HL-60 (cell line): ENCODE measurements around the gene MOB3B.

Source experiments
- DNase-seq, 2 experiments: peaks; one replicate each; pipeline ENCODE4 v3.0.0-alpha.2; 2010 to 2020; ENCODE audit warnings: low read depth in 1 of 2, low spot score in 1 of 2
- H3K27ac ChIP-seq: fragments of 250-450 bp; sonication (Bioruptor Pico); replicated peaks from 2 replicates; pipeline ENCODE4 v1.5.1; 2020; ENCODE audit warnings: mild to moderate bottlenecking, moderate library complexity
- H3K27me3 ChIP-seq: fragments of 250-450 bp; sonication (Bioruptor Pico); 2 replicates; pipeline ENCODE4 v1.5.1; 2021; ENCODE audit warnings: mild to moderate bottlenecking, moderate library complexity; ENCODE audit not compliant: insufficient read depth, poor library complexity, severe bottlenecking
- H3K4me3 ChIP-seq: replicated peaks from 2 replicates; pipeline ENCODE4 v1.5.1; 2011; ENCODE audit warnings: mild to moderate bottlenecking, control low read depth, low read length; ENCODE audit not compliant: insufficient read depth
- GABPA ChIP-seq: IDR thresholded peaks from 2 replicates; pipeline ENCODE4 v1.6.1; 2012; ENCODE audit warnings: low read depth
- POLR2AphosphoS5 ChIP-seq: IDR thresholded peaks from 2 replicates; pipeline ENCODE4 v1.6.1; 2012; ENCODE audit warnings: low read depth
- SPI1 ChIP-seq: IDR thresholded peaks from 2 replicates; pipeline ENCODE4 v1.6.1; 2012; ENCODE audit warnings: low read depth, mild to moderate bottlenecking, borderline replicate concordance
- TF ChIP-seq, protein P1 (sequence below): IDR thresholded peaks from 2 replicates; pipeline ENCODE4 v1.6.1; 2012; ENCODE audit warnings: low read depth; ENCODE audit not compliant: insufficient replicate concordance
- TF ChIP-seq, protein P2 (sequence below): IDR thresholded peaks from one replicate; pipeline ENCODE4 v1.5.1; 2011; ENCODE audit warnings: low read length, control low read depth, inconsistent platforms; ENCODE audit not compliant: insufficient read depth

MOB3B gene

DNA sequence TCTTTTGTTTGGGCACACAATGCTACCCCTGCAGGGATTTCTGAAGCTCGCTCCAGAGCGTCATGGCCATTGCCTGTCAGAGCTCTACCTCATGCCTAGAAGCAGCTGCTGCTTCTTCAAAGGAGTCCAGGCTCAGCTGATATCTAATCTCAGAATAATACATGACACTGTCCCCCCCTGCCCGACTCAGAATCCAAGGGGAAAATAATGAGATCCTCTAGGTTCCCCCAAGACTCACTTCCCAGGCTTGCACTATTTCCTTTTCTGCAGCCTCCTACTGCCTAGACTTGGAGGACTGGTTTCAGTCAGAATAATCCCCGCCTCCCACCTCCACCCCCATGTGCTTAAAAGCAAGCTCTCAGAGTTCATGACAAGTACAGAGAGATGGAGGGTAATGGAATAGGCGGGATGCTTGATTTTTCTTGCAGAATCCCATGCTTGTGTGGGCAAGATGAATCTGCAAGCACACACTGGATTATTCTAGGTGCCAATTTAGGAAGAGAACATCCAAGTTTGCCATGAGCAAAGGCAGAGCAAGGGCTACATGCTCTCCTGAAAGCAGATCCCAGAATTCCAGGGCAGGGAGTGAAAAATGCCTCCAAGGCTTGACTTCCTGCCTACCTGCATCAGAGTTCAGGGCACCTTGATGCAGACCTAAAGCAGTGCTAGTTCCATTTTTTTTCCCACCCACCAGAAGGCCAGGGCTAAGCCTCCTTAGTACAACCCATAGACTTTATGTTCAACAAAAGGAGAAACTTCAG lies 102.9 kb downstream of the MOB3B start:
- no peak for DNase-seq
- H3K27me3 ChIP-seq, result no peaks in the 10 kb centered on the region
- H3K4me3 ChIP-seq, result no peak overlapping the region
- no peak overlapping the region for H3K27ac ChIP-seq
- TF ChIP-seq GABPA (no peak), SPI1 (no peak)
- TF ChIP-seq, protein P1, sequence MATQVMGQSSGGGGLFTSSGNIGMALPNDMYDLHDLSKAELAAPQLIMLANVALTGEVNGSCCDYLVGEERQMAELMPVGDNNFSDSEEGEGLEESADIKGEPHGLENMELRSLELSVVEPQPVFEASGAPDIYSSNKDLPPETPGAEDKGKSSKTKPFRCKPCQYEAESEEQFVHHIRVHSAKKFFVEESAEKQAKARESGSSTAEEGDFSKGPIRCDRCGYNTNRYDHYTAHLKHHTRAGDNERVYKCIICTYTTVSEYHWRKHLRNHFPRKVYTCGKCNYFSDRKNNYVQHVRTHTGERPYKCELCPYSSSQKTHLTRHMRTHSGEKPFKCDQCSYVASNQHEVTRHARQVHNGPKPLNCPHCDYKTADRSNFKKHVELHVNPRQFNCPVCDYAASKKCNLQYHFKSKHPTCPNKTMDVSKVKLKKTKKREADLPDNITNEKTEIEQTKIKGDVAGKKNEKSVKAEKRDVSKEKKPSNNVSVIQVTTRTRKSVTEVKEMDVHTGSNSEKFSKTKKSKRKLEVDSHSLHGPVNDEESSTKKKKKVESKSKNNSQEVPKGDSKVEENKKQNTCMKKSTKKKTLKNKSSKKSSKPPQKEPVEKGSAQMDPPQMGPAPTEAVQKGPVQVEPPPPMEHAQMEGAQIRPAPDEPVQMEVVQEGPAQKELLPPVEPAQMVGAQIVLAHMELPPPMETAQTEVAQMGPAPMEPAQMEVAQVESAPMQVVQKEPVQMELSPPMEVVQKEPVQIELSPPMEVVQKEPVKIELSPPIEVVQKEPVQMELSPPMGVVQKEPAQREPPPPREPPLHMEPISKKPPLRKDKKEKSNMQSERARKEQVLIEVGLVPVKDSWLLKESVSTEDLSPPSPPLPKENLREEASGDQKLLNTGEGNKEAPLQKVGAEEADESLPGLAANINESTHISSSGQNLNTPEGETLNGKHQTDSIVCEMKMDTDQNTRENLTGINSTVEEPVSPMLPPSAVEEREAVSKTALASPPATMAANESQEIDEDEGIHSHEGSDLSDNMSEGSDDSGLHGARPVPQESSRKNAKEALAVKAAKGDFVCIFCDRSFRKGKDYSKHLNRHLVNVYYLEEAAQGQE, result no peak
- TF ChIP-seq, protein P2, sequence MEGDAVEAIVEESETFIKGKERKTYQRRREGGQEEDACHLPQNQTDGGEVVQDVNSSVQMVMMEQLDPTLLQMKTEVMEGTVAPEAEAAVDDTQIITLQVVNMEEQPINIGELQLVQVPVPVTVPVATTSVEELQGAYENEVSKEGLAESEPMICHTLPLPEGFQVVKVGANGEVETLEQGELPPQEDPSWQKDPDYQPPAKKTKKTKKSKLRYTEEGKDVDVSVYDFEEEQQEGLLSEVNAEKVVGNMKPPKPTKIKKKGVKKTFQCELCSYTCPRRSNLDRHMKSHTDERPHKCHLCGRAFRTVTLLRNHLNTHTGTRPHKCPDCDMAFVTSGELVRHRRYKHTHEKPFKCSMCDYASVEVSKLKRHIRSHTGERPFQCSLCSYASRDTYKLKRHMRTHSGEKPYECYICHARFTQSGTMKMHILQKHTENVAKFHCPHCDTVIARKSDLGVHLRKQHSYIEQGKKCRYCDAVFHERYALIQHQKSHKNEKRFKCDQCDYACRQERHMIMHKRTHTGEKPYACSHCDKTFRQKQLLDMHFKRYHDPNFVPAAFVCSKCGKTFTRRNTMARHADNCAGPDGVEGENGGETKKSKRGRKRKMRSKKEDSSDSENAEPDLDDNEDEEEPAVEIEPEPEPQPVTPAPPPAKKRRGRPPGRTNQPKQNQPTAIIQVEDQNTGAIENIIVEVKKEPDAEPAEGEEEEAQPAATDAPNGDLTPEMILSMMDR, result no peak

DNA sequence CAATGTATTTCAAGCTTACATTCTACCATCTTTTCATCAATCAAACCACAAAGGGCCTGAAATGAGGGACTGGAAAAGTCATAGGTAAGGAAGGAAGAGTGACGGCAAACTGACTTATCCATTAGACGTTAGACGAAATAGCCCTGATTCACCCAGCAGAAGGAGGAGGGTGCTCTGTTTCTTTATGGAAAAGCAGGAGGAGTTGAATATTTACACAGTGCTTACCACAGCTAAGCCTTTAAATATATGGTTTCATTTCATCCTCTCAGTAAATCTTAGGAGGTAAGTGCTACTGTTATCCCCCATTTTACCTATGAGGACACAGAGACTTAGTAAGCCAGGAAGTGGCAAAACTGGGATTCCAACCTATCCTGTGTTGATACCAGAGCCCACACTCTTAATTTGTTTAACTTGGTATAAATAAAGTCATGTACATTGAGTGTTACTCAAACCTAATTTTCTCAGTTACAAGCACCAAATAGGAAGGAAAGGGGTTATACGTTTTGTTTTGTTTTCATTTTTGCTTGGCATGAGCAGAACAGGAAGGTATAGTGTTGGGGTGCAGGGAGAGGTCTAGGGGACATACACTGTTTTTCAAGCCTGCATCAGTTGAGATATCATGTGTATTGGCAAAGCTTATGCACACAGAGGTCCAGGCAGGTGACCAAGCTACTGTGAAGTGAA lies 103.6 kb downstream of the MOB3B start:
- TF ChIP-seq GABPA (no peak), POLR2AphosphoS5 (no peak), SPI1 (no peak)
- TF ChIP-seq, protein P2, result no peak
- TF ChIP-seq, protein P1, result no peak
- Histone ChIP-seq H3K27me3 (no peaks in the 10 kb centered on the region), H3K27ac (no peak overlapping the region), H3K4me3 (no peak overlapping the region)
- DNase-seq, result no peak

DNA sequence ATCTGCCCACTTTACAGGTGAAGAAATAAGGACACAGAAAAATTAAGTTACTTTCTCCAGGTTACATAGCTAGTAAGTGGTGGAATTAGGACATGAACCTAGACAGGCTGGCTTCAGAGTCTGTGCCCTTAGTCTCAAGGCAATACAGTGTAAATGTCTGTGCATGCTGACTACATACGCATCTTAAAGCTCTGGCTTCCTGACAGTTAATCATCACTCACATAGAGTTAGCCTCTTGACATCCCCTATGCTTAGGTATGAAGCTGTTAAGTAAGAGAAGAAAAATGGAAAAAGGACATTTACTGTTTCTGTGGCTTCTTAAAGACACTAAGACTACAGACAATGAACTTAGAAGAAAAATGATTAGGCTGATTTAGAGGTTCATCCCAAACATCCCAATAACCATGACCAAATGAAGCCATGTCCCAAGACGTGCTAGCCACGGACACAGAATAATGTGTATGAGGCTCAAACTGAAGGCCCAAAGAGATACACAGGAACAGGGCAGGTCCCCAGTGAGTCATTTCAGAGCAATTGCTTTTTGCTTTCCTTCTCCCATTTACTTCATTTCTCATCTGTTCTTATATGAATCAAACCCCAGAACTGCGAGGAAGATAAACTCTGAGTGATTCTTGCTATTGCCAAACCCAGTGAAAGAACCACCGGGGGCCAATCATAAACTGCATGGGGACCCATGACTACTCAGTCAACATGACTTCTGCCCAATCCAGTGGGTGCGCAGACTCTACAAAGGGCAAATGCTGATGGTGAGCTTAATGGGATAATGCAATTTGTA lies 105.5 kb downstream of the MOB3B start:
- DNase-seq, result no peak
- no peak overlapping the region for H3K27ac ChIP-seq
- TF ChIP-seq SPI1 (no peak), GABPA (no peak), POLR2AphosphoS5 (no peak)
- TF ChIP-seq, protein P2, result no peak
- TF ChIP-seq, protein P1, result no peak
- no peak overlapping the region for H3K4me3 ChIP-seq
- no peaks in the 10 kb centered on the region for H3K27me3 ChIP-seq
